GM21576 (cell line): ENCODE measurements around the gene ZNF106.

ENCODE experiments used
- ATAC-seq: cut with Tn5 transposase; IDR thresholded peaks from one replicate; pipeline ENCODE4 v1.9.1; 2021; ENCODE audit warnings: mild to moderate bottlenecking, moderate library complexity; ENCODE audit not compliant: unreplicated experiment

The ZNF106 gene

GRCh38 chr15:42482701-42483100 is 8.2 kb downstream of the ZNF106 start:
- no peak for ATAC-seq

GRCh38 chr15:42474827-42475226 is 16.1 kb downstream of the ZNF106 start:
- no peak for ATAC-seq

- ATAC-seq: no peak
Observed at GRCh38 chr15:42471002-42471401, 19.9 kb downstream of the ZNF106 start.

DNA sequence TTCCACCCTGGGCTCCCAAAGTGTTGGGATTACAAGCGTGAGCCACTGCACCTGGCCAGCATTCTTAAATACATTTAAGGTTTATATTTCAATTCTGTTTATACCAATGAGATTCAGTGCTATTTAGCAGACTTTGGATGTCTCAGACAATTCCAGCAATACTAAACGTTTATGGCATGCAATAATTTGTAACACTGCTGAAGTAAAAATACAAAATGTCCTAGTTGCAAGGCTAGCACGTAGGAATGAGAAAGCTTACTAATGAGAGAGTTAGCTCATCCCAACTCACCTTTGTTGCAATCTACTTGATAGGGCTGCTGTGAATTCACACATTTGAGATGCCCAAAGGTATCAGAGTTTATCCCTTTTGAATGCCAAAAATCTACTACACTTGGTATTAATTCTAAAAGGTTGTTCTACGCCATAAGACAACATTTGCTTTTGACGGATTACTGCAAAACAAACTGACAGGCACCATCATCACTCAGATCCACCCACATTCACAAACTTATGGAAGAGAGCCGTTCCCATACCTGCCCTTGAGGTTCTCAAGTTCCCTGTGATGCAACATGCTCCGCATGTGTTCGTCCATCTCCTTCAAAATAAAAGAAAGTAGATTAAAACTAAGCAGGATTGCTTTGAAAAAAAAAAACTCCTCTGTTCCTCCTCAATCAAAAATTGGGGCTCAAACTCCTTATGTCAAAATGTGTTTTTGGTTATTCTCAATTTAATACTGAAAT is 25.3 kb downstream of the ZNF106 start:
- ATAC-seq: no peak

GRCh38 chr15:42461261-42461660 is 29.7 kb downstream of the ZNF106 start:
- ATAC-seq: no peak

DNA sequence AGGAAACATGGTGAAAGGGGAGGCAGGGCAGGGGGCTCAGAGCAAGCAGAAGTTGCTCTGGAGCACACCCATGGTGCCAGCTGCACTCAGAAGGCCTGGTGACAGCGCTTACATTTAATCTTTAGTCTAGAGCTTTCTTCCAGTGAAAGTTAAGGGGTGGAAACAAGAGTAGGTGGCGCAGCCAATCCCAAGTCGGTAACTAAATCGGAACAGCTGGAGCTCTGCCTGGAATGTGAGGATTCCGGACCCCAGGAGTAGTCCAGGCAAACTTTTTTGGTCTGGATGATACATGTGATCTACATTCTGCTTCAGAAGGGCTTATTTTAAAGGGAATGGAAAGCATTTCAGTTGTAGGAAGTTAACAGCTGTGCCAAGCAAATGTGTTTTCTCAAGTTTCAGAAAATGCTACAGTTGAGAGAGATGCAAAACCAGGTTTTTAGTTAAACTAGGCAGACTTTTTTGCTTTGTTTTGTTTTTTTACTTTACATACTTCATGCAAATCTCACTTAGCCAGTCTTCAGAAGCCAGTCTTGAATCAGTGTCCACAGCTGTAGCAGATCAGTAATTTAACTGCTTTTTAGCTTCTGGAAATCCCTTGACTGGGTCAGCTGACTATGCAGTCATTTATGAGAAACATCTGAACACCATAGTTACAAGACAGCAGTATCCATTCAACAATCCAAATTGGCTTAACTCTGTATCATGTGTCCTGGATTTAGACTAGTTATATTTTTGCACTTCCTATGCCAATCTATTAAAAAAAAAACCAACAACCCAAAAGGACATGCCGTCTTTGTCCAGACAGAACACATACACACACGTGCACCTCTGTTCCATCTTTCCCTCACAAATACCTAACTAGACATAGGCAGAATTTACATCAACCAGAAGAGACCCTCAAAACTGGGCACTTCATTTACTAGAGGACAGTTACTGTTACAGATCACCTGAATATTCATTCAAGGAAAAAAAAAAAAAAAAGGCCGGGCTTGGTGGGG is 33.2 kb downstream of the ZNF106 start:
- ATAC-seq: no peak

DNA sequence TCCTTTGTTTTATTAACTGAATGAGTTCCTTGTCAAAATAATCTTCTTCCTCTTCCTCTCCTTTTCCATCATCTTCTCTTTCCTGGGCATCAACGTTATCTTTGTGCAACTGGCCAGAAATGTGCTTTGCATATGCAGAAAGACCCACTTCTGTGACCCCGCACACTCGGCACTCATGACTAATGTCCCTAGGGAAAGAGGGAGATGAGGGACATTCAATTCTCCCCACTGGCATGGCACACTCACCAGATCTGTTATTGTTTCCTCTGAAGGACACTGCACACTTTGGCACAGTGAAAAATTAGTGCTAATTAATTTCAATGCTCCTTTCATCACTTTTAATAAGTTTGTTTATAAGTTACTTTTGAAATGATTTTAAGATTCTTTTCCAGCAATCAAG is 34.0 kb downstream of the ZNF106 start:
- ATAC-seq: no peak

DNA sequence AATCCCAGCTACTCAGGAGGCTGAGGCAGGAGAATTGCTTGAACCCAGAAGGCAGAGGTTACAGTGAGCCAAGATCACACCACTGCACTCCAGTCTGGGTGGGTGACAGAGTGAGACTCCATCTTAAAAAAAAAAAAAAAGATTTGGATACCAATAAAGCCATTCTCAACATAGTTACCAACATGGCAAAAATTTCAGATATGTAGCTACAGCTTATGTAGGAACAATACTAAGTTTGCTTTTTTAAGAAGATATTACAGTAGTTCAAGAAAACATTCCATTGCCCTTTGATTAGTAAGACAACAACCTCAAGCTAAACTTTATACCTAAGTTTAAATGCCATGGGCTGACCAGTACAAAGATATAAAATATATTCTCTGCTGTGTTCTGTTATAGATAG is 34.4 kb downstream of the ZNF106 start:
- no peak for ATAC-seq

DNA sequence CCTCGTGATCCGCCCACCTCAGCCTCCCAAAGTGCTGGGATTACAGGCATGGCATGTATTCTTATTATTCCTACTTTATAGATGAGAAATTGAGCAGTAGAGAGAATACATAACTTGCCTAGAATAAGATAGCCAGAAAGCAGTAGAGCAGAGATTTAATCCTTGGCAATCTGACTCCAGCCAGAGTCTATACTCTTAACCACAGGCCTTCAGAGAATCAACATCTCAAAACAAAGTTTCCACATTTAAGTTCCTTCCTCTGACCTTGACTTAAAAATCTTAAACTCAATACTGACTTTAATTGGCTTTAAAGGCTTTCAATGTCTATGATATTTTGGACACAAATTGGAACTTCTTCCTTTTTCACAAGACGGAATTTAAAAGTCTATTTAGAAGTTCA is 37.1 kb downstream of the ZNF106 start:
- no peak for ATAC-seq

- ATAC-seq: no peak
Observed at GRCh38 chr15:42450425-42450790, 40.5 kb downstream of the ZNF106 start.

DNA sequence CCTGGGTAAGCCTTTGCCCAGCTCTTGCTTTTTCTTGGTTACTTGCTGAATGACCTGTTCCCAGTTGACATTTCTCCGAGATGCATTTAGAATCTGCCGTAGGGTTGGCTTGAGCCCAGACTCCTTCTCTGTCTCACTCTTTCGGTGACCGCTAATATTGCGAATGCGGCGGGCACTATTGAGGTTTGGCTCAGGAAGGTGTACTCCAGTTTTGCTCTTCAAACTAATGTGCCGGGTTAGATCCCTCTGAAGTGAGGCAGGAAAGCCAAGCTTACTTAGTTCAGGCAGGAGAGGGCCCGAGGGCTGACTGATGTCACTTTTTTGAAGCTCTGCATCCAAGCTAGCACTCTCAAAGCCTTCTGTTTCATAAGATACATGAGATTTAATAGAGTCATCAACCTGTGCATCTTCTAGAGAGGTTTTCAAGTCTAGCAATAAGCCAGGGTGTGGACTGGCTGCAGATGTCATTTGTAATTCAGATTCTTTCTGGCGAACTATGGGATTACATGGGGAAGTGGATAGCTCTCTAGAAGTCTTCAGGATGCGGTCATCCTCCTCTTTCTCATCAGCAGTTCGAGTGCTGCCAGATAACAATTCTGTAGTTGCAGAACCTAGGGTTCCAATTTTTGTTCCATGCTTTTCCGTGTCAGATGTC is 41.0 kb downstream of the ZNF106 start:
- no peak for ATAC-seq

GRCh38 chr15:42448281-42448680 is 42.7 kb downstream of the ZNF106 start:
- ATAC-seq: no peak

DNA sequence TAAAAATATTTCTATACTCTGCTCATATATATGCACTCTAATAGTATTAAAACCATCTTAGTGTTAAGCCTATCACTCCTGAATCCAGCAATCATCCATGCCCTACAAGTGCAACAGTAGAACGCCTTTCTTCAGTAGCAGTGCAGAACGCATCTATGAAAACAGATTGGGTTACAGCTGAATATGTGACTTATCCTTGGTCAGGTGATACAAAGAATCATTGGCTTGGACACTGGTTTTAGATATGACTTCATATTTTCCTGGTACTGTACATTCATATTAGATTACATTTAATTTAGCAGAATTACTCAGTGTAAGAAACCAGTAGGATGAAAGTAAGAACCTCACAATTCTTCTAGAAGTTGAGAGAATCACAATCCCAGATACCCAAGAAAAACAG is 43.3 kb downstream of the ZNF106 start:
- no peak for ATAC-seq

DNA sequence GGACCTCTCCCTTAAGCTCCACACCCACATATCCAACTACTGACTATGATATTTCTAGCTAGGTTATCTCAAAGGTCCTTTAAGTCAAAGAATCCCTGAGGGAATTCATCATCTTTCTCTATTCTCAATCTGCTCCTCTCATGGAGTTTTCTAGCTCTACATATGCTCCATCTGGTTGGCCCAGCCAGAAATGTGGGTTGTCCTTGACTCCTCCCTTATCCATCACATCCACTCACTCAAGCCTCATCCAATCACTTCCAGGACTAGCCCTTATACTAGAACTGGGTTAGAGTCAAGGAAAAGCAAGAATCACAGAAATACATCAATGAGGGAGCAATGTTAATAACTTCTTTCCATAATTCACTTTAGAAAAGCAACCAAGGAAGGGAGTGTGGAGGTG is 45.4 kb downstream of the ZNF106 start:
- ATAC-seq: no peak

DNA sequence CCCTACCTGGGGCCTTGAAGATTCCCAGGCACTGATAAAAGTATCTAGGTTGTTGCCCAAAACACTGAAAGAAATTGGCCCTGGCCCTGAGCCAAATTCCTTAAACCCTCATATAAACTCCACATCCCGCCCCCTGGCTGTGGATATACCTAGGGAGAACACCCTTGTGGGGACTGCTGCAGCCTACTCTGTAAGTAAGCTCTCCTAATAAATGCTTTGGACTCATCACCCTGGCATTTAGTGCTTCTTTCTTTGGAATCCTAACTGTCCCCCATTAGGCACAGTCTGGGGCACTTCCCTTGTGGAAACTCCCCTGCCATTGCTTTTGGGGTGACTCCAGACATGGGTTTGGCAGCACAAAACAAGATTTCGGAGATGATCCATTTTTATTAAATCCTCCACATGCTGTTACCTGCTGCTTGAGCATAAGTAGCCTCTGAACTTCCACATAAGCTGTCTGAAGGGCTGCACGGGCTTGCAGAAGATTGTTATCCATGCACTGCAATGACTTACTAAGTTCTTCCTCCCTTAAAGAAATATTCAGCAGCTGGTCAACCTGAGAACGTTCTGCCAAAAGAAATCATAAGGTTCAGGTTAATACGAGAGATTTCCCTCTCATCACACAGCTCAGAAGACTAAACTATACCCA is 46.4 kb downstream of the ZNF106 start:
- ATAC-seq: no peak

GRCh38 chr15:42427429-42428223 is 63.3 kb downstream of the ZNF106 start:
- no peak for ATAC-seq

DNA sequence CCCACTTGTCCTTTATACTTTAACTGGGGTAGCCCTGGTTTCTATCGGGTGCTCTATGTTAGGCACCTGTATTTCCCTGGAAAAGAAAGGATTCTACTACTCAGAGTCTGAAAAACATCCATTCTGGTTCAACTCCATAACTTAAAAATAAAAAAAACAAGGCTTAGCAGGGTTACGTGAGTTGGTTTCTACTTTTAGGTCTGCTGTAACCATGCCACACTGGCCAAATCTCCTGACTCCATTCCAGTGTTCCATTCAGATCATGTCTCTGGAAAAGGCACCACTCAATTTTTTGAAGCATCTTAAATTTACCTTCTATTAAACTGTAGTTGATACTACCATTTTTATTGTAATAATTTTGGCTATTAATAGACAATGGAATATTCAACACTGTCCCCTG is 69.6 kb downstream of the ZNF106 start:
- no peak for ATAC-seq

GRCh38 chr15:42419369-42419768 is 71.6 kb downstream of the ZNF106 start:
- ATAC-seq: no peak

DNA sequence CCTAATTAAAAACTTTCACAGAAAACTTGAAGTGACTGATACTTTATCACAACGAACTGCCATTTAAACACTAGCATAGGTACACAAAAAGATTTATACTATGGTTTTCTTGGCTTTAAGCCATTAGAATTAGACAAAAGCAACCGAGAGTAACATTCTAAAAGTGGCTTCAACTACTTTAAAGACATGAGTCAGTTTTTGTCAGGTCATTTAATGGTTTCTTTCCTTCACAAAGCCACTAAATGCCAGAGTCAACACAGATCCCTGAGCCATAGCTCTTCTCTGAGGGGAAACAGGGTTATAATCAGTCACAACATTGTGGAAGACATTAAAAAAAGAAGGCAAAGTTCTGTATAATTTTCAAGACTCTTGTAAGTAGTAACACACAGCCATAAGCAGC is 77.0 kb downstream of the ZNF106 start:
- no peak for ATAC-seq

GRCh38 chr15:42411884-42412283 is 79.1 kb downstream of the ZNF106 start:
- no peak for ATAC-seq
